ENCODE measurements around the gene ARPP21.

Gene ARPP21

DNA sequence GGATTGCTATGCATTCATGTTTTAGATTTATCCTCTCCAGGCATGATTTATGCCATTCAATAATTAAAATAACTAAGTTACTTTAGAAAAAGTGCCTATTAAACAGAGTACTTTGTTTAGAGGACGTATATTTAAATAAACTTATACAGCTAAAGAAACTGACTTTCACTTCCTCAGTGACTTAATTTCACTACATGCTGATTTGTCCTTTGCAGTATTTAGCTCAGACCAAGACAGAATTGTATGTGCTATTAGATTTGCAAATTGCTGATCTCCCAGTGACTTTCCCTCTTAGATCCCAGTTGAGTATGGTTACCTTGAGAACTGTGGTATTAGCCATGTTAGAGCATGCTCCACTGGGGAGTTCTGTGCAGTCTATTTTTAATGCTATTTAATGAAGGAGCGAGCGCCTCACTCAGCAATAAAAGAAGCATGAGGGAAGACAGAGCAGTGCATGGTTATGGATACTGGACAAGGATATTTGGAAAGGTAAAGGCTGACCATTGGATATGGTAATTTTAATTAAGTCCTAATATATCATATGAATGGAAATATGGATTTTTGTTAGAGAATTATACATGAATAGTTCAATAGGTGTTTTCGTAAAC is 2.7 kb downstream of the ARPP21 start:
- no peak for DNase-seq

DNA sequence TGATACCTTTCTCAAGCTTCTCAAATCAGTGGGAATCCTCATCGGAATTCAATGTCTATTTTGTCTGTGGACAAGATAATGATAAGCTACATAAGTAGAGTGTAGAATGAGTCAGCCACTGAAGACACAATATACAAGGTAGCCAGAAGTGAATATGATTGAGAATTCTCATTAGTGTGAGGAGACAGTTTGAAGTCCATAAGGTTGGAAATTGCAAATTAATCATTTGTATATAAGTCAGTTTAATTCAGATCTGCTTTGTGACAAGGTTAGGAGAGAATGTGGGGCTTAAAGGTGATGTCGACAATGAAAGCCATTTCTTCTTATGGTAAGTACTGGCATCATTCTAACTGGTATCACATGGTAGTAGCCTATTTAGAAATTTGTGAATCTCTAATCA is 4.2 kb downstream of the ARPP21 start:
- no peak for DNase-seq

DNA sequence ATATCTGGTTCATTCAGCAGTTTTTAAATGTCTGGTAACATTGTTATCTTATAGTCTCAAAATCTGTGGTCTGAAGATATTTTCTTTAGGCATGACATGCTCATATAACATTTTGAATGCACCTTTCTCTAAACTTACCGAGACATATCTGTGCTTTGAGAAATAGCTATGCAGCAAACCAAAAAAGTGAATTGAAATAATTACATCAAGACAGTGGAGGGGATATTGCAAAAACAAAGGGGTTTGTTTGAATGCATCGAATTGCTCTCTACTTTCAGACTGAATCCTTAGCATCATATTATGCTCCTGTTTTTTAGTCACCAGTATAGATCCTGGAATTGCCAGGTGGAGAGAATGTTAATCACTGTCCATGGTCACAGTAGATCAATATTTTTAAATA is 5.1 kb downstream of the ARPP21 start:
- DNase-seq = no peak

DNA sequence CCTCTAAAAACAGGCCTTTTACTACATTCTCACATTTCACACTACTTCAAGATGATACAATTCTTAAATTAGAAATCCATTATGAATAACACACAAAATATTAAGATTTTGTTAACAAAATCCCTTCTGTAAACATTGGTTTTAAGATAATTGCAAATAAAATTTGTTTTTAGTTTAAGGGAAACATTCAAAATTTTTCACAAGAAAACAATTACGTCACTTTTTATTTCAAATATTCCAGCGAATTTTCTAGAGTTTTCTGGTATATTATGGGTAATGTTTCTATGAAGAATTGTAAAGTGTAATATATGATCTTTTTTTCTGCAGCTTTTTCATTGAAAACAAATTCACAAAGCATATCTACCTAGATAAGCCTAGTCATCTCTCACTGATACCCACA is 5.9 kb downstream of the ARPP21 start:
- DNase-seq = no peak

DNA sequence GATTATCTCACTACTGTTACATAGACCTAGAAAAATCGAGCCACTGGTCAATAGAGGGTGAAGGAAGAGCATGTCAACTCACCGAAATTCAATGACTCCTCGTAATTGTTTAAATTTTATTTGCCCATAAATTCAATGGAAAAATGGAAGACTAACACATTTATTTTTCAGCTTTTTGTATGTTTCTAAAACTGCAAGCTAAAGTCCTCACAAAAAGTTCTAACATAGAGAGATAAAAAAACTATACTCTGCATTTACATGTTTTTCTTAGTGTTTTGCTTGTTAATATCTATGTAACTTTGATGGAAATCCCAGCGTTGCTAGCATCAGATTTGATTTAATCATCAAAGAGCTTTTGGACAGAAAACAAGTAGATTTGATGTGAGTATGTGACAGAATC is 6.8 kb downstream of the ARPP21 start:
- no peak for DNase-seq

DNA sequence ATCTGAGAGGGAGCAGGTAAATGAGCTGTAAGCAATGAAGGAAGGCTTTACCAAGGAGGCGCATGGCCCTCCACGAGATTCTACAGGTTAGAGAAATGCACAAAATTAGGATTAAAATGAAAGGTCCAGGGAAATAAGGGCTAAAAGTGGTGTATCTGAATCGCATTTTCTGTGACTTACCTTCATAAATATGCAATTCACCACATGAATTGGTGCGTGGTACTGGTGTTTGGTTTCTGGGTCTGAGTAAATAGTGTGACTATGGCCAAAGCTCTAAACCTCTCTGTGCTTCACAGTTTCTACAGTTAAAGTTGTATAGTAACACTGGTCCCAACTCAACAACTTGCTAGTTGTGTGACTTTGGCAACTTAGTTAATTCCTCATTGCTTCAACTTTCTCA is 8.1 kb downstream of the ARPP21 start:
- DNase-seq = no peak

DNA sequence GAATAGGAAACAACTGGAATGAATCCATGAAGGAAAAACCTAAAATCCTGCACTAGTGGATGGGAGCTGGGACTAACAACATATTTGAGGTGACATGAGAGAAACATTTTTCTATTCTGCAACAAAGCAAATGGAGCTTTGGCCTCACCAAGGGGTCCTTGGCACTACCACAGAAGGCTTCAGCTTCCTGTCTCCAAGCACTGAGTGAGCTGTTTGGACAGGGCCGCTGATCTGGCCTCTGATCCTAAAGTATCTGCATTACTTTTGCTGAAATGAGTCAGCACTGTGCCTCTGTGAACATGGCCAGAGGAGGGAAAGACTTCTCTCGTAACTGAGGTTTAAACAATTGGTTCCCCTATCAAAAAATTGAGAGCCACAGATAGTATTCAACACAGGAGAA is 9.0 kb downstream of the ARPP21 start:
- DNase-seq = no peak

DNA sequence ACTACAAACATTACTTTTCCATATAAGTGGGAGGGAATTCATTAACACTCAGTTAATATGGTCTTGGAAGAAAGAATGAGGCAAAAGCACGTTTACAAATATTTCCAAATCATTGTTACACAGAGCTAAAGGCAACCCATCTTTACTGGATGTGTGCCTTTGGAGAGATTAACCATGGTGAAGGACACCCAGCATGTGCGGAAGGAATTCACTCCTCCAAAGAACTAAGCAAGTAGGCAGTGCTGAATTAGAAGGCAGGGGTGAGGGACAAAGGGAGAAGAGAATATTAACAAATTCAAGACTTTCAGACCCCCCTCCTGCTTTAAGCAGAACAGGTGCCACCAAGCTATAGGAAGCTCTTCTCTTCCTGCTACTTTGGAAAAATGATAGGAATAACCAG is 10.1 kb downstream of the ARPP21 start:
- DNase-seq = no peak

DNA sequence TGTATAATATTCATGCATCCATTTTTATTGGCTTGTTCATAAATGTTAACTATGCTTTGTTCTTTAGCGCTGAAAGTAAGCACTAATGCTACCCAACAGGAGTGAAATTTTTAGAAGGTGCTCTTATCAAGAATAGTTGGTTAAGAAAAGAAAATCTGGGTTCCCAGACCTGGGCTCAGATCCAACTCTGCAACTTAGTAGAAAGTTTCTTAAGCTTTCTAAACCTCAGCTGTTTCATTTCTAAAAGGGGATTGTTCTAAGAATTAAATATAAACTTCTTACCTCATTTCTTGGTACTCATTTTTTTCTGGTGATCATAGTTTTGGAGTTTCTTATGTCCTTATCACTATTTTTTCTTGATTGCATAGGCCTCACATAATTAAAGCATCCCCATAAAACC is 12.1 kb downstream of the ARPP21 start:
- DNase-seq = no peak

DNA sequence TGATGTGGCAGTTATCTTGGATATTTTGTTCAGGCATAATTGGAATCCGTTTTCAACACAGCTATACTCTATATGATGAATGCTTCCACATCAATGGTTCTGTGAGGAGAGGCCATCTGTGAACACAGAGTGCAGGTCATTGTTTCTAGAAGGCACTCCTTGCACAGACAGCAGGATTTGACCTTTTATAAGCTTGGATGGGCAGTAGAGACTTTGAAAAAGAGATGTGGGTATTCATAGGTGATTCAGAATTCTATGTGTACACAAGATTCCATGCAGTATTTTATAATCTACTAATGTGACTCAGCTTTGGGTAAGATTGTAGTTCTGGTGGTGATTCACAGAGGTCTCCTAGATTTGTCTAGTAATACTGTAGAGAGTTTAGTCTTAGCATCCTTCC is 12.5 kb downstream of the ARPP21 start:
- DNase-seq = peak; percentile 14

DNA sequence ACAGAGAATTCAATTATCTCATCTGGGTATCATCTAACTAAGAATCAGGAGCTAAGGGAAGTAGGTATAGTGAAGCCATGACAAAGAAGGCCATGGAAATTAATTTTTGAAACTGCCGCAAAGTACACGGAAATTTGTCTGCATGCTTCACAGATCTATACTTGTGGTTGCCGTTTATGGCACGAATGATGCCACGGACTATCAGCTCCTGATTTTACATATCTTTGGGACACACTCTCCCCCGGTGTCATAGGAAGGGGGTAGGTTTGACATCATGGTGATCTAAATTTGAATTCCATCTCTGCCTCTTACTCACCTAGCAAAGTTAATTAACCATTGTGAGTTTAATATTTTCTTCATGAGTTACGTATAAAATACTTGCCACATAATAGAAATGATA is 14.0 kb downstream of the ARPP21 start:
- no peak for DNase-seq

DNA sequence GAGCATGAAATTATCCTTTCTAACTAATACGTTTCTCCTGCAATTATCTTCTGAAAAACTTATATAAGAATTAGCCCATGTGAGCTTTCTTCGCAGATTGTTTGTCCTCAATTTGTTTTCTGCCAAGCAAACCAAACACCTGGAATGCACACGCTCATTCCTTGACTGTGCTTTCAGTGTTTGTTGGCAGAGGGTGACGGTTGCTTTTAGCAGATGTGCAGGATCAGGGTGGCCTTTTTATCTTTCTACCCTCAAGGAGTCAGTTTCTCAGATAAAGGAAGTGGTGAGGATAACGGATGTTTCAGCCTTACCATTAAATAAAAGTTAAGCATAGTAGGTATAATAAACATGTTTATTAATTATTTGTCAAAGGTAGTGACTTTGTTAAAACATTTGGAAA is 15.2 kb downstream of the ARPP21 start:
- no peak for DNase-seq

DNA sequence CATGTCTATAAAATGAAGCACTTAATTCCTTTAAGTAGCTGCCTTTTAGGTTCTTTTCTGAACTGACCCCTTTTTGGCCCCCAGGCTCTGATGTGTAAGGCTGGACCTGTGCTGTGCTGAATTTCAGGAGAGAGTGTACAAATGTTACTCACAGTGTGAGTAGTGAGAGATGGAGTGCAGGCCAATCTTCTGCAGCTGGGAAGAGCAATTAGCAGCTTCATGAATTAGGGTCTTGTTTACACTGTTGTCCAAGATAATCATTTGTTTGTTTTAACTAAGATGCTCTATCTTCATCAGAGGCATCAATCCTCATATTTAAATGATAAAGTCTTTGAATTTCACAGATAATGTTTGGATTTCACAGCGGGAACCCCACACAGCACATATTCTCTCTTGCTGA is 19.4 kb downstream of the ARPP21 start:
- no peak for DNase-seq

DNA sequence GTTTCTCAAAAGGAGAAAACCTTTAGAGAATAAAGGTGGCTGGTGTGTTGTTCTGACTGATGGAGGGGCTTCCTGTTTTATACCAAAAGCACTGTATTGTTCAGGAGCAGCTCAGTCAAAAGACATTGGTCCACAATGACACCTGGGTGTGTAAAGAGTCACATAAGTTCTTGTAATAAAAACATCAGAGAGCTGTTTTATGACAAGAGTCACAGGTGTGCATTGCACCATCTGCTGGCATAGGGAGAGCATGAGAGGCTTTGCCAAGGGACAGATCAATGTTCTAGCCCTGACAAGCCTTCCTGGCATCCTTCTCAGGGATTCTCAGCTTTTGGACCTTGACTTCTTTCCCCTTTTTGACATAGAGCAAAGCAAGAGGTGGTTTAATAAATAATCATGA is 20.4 kb downstream of the ARPP21 start:
- DNase-seq = no peak

DNA sequence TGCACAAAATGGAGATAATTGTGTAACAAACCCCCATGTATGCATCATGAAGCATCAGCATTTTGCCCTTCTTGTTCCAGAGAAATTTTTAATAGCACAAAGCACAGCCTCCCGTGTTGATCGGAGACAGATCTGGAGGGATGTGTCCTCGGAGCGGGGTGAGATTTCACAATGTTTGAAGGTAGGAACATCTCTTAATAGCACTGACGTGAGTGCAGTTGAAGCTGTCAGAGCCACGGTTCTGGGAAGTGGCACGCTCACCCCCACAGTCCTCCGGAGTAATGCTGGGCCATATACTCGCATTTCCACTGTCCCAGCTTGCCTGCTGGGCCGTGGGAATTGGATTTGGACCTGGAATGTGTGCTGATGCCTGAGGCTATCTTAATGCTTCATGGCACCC is 24.1 kb downstream of the ARPP21 start:
- no peak for DNase-seq

DNA sequence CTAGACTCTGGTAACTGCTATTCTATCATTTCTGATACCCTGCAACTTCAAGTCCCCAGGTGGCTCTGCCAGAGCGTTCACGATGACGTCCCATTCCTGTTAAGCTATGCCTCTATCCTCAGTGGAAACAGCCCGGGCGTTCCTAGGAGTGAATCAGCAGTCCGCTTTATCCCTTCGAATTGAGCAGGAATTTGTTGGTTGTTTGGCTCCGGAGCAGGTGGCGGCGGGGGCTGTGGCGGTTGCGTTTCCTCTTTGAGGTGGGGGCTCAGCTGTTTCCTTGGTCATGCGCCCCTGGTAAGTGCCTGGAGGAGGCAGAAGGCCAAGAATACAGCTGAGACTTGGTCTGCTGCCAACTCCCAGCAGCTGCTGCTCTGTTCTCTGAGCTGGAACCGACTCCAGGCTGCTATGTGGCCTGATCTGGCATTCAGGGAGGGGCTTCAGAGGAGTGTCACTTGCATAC is 25.2 kb downstream of the ARPP21 start:
- DNase-seq = peak; percentile 37

DNA sequence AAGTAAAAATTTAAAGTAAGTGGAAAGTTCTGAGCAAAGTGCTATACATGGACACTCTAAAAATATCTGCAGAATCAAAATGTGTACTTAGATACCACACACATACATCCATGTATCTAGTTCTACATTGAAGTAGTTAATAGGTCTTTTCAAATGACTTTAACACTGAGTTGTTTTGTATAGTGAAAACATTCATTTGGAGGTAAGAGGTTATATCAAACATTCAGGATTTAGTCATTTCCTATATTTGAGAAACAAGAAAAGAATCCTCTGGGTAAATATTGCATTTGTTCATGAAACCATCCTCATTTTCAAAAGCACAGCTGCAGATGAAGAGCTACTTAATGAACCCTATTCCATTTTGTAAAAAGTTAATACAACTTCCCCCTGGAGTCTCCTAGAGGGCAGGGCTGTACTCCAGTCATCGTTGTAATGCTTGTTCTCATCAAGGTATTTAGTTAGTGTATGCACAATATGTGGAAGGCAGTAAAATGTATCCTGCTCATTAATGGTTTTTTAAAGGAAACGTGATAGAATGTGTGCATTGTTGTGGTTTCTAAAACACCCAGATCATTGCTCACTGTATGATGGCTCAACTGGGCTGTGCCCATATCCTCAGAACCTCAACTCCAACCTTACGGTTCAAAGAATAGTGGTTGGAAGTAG is 26.2 kb downstream of the ARPP21 start:
- DNase-seq = peak; percentile 2

DNA sequence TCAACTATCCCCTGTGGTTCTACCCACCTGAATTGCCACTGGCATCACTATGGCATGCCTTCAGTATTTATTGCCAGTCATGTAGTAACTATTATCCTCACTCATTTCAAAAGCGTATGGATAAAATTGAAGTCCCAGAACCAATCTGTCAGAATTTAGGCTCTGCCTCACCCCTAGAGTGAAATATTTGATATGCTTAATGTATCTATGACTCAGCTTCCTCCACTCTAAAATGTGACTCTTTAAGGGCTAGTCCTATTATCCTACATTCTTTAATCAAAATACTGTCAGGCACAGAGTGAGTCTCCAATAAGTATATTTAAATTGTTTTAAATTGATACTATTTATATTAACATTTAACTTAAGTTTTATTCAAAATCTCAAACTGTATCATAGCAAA is 27.6 kb downstream of the ARPP21 start:
- DNase-seq = no peak

DNA sequence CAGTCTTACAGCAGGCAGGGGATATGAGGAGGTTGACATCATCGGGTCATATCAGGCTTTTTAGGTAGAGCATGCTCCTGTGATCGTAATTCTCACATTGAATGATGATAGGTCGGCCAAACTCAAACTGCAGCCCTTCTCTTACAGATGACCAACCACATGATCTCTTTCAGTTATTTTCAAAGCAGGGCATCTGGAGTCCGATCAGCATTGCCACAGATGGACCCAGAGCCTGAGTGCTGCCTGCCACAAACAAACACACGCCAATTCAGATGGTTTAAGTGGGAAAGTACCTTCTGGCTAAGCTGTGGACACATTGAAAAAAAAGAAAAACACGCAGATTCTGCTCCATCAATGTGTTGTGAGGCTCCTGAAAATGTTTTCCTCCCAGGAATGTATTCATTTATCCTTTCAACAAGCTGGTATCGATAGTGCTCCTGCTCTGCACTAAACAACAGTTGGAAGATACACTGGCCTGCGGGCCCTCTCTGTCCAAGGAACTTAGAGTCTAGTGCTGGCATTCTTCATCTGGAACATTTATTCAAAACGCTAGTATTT is 31.2 kb downstream of the ARPP21 start:
- DNase-seq = no peak

DNA sequence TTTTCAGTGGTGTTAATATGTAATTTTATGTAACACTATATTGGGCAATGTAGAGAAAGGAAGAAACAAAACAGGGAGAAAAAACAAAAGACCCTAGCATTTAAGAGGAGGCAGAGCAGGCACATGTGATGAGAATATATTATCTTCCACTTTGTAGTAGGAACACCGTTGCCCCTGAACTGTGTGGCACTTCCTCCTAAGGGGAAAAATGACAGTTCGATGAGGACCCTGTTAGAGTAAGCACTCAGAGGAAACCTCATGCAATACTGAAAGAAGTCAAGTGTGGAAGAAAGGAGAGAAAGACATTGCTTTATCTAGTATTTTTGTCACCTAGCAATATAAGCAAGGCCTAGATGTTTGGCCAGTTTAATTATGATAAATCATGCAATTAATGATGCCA is 32.2 kb downstream of the ARPP21 start:
- no peak for DNase-seq

DNA sequence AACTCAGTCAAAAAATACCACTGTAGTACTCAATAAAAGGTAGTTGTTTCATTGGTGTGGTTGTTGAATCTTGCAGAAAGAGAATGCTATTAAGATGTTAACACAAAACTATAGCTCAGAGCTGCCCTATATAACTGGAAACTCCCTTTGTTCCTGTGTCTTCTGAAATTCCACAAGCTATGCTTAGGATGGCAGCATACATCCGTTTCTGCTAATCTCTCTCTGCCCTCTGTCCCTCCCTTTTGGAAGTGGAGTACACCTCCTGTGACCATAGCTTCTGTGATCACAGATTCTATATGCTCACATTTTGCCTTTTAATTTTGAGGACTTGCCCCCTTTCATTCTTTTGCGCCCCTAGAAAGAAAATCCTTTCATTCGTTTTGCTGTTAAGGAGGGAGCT is 33.7 kb downstream of the ARPP21 start:
- DNase-seq = no peak

DNA sequence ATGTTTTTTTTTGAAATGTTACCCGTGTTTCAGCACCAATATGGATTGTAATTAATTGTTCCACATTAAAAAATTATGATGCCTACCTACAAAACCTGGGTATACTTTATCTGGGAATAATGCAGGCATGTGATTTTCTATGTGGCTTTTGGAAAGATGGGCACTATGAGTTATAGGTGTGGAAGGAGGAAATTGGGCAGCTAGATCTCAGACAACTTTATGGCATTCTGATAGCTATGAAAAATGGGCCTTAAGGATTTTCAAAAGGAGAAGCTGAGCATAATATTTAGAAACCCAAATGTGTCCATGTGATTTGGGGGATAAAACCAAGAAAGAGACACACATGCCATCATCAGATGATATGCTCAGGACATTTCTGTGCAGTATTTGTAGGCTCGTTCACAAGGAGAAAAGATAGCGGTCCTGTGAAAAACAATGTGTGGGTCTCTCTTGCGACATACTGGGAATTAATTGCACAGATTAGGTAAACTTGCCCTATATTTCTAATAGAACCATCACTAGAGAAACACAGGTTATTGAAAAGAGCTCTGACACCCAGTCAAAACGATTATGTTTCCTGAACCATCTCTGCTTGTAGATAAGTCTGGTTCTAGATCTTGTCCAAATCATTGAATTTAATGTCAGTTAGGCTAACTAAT is 35.3 kb downstream of the ARPP21 start:
- no peak for DNase-seq

DNA sequence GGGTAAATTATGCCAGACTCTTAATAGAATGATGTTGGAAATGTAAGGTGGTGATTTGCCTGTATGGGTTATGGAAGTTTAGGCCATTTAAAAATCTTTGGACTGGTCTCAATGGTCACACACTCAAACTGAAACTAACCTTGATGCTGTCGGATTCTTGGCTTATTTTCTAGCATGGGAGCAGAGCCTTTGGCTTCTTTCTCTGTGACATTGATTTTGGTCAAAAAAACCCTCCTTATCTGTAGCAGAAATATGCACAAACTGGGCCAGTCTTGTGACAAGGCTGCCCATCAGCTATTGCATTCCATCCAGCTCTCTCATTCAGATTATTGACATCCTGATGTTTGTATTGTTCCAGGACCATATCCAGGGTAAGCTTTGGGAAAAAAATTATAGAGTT is 35.9 kb downstream of the ARPP21 start:
- DNase-seq = no peak

DNA sequence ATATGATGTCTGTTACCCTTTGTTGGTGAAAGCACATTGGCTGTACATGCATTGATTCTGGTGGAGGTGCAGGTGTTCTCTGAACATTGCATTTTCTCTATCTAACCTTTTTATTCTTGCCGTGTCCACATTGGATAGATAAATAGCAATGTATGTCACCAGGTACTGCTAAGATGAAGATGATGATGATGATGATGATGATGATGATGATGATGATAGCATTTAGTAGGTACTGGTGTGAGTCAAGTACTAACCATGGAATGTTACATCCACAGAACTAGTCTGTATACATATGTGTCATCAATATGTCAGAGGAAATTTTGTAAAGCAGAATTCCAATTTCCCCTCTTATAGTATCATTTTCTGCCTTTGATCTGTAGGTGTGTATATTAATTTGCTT is 36.3 kb downstream of the ARPP21 start:
- DNase-seq = no peak

All from fibroblast of skin of right quadriceps (primary cell).